GM21737 (cell line): Measurements from ENCODE around the gene RIPPLY1.

ENCODE experiments used
- ATAC-seq: cut with Tn5 transposase; IDR thresholded peaks from one replicate; pipeline ENCODE4 v1.9.1; 2021; ENCODE audit warnings: mild to moderate bottlenecking, moderate library complexity; ENCODE audit not compliant: unreplicated experiment

RIPPLY1 gene

DNA sequence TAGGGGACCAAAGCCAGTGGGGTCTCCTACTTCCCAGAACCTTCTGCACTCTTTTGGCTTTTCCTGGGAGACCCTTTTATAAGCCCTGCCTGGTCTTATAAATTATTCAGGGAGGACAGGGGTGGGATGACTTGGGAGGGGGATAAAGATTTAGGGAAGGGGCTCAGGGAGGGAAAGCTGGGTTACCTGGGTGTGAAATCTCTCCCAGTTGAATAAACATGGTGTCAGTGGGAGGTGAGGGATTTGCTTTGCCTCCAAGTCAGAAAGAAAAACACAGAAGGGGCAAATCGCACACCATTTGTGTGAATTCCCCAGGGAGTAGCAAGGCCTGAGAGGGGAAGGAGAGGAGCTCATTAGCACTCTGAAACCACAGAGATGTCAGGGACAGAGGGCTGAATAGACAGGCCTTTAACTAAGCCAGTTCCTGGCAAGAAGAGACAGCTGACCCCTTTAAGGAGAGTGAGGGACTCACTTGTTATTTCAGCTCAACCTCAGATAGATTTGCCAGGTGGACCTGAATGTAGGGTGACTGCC lies at the start of gene RIPPLY1:
TSS of gene RIPPLY1 (minus strand) at position 51 of the 534 bp plus-strand sequence. CDS start 54 bp downstream, outside the sequence.
- no peak for ATAC-seq

DNA sequence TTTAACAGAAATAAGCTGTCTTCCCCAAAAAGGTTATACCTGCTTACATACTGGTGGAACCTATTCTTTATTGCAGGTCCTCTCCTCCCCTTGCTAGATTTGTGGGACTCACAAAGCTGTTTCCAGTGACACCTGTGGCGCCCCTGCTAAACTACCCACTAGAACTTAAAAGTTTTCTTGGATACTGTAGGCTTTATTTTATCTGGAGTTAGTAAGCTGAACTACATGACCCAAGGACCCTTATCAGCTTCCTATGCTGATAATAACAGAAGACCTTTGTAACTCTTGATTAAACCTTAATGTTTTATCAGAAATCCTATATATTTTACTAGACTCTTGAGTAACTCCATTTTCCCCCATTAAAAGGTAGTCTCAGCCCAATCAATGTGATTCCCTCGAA lies 49.4 kb upstream of the RIPPLY1 start:
- no peak for ATAC-seq

DNA sequence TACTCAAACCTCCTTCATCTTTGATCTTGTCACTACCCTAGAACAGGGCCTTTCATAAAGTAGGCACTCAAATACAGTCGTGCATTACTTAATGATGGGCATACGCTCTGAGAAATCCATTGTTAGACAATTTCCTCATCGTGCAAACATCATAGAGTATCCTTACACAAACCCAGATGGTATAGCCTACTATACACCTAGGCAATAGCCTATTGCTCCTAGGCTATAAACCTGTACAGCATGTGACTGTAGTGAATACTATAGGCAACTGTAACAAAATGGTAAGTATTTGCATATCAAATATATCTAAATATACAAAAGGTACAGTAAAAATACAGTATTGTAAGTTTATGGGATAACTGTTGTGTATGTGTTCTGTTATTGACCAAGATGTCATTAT lies 48.9 kb upstream of the RIPPLY1 start:
- no peak for ATAC-seq

DNA sequence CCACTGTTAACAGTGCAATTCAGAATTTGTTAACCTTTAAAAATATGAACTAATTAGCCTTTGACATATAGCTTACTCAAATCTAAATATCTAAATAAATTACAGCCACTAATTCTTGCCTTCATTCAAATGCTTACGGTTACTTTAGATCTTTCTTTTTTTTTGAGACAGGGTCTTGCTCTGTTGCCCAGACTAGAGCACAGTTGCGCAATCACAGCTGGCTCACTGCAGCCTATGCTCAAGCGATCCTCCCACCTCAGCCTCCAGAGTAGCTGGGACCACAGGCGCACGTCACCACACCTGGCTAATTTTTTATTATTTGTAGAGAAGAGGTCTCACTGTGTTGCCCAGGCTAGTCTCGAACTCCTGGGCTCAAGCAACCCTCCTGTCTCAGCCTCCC lies 48.1 kb upstream of the RIPPLY1 start:
- ATAC-seq: no peak

DNA sequence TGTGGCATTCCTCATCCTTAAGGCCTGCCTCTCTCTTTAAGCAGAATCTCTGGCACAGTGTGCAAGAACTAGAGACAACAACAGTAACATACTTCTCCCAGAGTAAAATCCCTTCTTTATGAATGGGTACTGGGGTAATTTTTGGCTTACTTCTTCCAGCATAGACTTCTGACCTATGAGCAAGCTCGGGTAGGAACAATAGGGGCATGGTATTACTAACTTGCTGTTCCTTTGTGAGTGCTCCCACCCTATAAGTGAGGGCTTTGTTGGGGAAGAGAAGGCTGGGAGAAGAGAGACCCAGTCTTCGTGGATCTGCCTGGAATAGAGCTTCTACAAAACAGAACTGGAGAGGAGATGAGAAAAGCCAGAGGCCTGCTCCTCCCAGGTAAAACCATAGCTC lies 47.2 kb upstream of the RIPPLY1 start:
- ATAC-seq: no peak

- ATAC-seq: no peak
These were observed 46.2 kb upstream of the RIPPLY1 start for GRCh38 chrX:106949366-106949765.

DNA sequence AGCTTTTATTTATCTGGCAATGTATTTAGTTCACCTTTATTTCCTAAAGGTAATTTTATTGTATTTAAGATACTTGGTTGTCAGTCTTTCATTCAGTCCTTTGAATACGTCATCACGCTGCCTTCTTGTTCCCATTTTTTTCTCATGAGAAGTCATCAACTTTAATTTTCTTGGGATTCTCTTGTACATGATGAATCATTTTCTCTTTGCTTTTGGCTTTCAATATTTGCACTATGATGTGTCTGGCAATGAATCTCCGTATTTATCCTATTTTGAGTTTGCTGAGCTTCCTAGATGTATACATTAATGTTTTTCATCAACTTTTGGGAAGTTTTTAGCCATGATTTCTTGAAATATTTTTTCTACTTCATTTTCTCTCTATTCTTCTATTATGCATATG lies 45.5 kb upstream of the RIPPLY1 start:
- no peak for ATAC-seq

DNA sequence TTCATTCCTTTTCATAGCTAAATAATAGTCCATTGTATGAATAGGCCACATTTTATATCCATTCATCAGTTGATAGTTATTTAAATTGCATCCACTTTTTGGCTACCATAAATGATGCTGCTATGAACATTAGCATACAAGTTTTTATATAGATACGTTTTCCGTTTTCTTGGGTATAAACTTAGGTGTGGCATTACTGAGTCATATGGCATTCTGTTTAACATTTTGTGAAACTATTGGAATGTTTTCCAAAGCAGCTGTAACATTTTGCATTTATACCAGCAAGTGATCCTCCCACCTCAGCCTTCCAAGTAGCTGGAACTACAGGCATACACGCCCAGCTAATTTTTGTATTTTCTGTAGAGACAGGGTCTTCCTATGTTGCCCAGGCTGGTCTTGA lies 43.3 kb upstream of the RIPPLY1 start:
- no peak for ATAC-seq

- no peak for ATAC-seq
These were observed 36.9 kb upstream of the RIPPLY1 start for GRCh38 chrX:106940068-106940467.

DNA sequence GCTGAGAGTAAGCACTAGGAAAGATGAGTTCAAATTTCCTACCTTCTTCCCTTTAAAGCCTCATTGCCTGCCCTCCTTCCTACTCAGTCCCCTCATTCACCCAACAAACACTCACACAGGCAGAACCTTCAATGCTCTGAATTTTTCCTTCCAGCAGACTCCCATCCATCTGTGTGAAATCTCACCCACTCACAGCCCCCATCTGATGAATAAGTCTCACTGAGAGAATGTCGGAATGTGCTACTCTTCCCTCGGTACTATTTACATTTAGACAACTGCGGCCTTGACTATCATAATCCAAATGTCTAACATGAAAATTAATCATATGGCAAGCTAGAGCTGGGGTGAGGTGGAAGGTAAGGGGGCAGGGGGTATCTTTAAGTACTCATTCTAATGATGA lies 36.4 kb upstream of the RIPPLY1 start:
- ATAC-seq: no peak

DNA sequence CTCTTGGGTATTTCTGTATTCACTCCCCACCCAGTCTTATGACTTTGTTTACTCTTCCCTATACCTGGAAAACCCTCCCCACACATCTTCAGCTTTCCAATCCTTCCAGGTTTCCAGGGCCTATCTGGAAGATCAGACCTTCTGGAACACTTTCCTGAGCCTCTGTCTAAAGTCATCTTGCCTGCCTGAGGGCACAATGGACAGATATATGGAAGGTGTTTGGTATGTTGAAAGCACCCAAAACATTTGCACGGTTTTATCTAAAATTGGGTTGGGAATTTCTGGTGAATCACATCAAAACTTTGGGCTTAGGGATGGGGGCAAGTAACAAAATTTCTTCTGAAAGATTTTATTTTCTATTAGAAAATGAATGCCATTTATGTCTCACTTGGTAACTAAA lies 33.1 kb upstream of the RIPPLY1 start:
- no peak for ATAC-seq

GRCh38 chrX:106935175-106935574 lies 32.0 kb upstream of the RIPPLY1 start:
- ATAC-seq: no peak

- ATAC-seq: no peak
These were observed 30.4 kb upstream of the RIPPLY1 start for GRCh38 chrX:106933538-106933961.

DNA sequence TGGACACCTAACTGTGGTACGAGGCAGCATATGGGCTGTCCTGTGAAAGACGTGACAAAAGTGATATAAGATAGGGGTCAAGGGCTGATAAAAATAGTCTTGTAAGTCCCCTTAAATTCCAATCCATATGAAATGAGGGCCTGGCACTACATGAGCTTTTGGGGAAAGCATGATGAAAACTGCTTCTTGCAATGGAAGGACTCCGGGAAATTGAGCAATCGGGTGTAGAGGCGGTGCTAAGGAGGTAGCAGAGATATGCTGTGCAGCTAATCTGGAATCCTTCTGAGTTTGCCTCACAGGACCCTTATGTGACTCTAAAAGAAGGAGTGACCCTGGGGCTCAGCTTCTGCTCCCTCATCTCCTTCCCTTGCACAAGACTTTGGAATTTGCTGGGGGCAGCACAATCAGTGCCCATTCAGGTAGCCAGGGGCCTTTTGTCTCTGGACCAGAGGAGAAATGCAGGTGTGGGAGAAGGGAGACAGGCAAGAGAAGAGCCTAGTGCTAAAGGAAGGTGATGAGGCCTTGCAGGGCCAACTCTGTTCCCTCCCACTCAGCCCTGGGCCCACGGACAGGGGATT lies 29.9 kb upstream of the RIPPLY1 start:
- ATAC-seq: no peak

GRCh38 chrX:106932492-106932923 lies 29.4 kb upstream of the RIPPLY1 start:
- no peak for ATAC-seq

GRCh38 chrX:106931831-106932491 lies 28.8 kb upstream of the RIPPLY1 start:
- no peak for ATAC-seq

DNA sequence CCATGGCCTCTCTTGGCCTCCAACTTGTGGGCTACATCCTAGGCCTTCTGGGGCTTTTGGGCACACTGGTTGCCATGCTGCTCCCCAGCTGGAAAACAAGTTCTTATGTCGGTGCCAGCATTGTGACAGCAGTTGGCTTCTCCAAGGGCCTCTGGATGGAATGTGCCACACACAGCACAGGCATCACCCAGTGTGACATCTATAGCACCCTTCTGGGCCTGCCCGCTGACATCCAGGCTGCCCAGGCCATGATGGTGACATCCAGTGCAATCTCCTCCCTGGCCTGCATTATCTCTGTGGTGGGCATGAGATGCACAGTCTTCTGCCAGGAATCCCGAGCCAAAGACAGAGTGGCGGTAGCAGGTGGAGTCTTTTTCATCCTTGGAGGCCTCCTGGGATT lies 25.1 kb upstream of the RIPPLY1 start:
- ATAC-seq: no peak

- ATAC-seq: no peak
These were observed 24.6 kb upstream of the RIPPLY1 start for GRCh38 chrX:106927700-106928099.

DNA sequence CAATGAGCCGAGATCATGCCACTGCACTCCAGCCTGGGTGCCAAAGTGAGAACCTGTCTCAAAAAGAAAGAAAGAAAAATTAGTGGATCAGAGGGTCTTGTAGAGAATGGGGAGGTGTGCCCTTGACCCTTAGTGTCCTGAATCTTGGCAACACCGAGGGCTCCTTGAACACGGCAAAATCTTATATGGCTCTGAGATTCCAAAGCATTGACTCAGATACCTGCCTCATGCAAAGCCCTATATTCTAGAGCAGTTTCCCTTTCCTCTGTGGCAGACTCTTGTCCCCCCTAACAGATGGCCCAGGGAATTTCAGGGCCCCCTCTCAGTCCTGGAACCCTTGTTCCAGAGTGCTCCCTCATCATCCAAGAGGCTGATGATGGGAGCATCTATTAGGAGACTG lies 23.9 kb upstream of the RIPPLY1 start:
- no peak for ATAC-seq

GRCh38 chrX:106921637-106922036 lies 18.5 kb upstream of the RIPPLY1 start:
- ATAC-seq: no peak

GRCh38 chrX:106919932-106920452 lies 16.9 kb upstream of the RIPPLY1 start, which contains the start of gene CLDN2:
TSS of gene CLDN2 (plus strand) at chrX:106920402. CDS start at chrX:106928229, 7,827 bp downstream.
- no peak for ATAC-seq

DNA sequence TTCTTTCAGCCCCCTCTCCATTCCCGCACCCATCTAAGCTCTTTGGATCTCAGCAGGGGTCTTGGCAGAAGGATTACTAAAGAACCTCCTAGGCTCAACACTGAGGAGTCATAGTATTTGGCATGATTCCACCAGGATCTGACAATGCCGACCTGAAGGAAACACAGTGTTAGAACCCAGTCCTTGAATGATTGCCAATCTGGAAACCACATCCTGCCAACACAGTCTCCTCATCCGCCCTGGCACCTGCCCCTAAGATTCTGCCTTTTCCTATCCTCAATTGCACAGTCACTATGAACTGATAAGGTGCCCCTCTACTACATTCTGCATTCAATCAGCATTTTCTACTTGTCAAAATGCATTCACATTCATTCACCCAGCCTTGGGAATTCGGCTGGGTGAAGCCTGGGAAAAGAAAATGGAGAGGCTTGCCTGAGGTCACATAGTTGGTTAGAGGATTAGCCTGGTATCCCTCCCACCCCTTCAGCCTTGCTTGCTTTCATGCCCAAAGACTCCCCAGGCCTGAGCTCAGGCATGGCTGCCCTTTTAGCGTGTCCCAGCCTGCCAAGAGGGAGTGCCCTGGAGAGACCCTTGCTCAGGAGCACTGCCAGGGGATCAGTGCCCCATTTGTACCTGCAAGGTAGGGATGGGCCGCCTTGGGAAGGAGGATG lies 14.8 kb upstream of the RIPPLY1 start:
- no peak for ATAC-seq
